Activated T-cell treated with anti-CD3 and anti-CD28 coated beads, Interleukin-2, amount 50 U/mL, for 48 hours (primary cell): ENCODE measurements around the gene STXBP5L.
"Not testable (repeated sequence)": the region's sequence is repeated elsewhere in the genome, so short reads cannot be mapped to it uniquely, and the experiment has no call there.

Experiments
- DNase-seq, 2 experiments: peaks; one replicate each; pipeline ENCODE4 v3.0.0-alpha.2; 2020

Gene STXBP5L

DNA sequence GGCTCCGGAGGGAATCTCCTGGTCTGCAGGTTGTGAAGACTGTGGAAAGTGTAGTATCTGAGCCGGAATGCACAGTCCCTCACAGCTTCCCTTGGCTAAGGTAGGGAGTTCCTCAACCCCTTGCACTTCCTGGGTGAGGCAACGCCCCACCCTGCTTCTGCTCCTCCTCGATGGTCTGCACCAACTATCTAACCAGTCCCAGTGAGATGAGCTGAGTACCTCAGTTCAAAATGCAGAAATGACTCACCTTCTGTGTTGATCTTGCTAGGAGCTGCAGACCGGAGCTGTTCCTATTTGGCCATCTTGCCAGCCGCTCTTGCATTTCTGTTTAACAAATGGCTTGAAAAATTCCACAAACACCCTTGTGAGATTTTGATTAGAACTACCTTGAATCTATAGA lies 156.1 kb downstream of the STXBP5L start:
- DNase-seq = no peak

DNA sequence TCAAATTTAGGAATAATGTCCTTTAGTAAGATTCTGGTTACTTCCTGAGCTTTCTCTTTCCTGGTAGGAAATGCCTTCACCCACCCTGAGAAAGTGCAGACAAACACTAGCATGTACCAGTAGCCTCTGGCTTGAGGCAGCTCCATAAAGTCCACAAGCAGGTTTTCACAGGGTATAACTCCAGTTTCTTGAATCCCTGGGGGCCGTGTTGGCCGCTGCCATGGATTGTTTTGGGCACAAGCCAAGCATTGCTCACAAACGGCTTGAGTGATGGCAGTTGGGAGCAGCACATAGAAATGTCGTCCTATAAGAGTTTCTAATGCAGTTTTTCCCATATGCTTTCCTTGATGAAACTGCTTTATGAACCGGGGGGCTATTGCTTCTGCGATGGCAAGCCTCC lies 164.1 kb downstream of the STXBP5L start:
- DNase-seq = no peak

- DNase-seq = no peak
These were observed 165.0 kb downstream of the STXBP5L start for GRCh38 chr3:121073011-121073410.

- no peak for DNase-seq
These were observed 167.2 kb downstream of the STXBP5L start for GRCh38 chr3:121075191-121075590.

DNA sequence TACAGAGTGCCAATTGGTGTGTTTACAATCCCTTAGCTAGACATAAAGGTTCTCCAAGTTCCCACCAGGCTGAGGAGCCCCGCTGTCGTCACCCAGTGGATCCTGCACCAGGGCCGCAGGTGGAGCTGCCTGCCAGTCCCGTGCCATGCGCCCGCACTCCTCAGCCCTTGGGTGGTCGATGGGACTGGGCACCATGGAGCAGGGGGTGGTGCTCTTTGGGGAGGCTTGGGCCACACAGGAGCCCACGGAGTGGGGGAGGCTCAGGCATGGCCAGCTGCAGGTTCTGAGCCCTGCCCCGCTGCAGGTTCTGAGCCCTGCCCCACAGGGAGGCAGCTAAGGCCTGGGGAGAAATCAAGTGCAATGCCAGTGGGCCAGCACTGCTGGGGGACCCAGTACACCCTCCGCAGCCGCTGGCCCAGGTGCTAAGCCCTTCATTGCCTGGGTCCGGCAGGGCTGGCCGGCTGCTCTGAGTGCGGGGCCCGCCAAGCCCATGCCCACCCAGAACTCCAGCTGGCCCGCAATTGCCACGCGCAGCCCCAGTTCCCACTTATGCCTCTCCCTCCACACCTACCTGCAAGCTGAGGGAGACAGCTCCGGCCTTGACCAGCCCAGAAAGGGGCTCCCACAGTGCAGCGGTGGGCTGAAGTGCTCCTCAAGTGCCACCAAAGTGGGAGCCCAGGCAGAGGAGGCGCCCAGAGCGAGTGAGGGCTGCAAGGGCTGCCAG lies 170.5 kb downstream of the STXBP5L start:
- not testable (repeated sequence) for DNase-seq

GRCh38 chr3:121096953-121097352 lies 188.9 kb downstream of the STXBP5L start:
- DNase-seq = no peak

DNA sequence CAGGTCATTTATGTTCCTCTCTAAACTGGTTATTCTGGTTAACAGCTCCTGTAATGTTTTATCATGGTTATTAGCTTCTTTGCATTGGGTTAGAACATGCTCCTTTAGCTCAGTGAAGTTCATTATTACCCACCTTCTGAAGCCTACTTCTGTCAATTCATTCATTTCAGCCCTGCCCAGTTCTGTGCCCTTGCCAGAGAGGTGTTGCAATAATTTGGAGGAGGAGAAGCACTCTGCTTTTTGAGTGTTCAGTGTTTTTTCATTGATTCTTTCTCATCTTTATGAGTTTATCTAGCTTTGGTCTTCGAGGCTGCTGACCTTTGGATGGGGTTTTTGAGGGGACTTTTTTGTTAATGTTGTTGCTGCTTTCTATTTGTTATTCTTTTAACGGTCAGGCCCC lies 203.1 kb downstream of the STXBP5L start:
- DNase-seq = not testable (repeated sequence)

GRCh38 chr3:121111914-121112612 lies 204.1 kb downstream of the STXBP5L start:
- DNase-seq = no peak

DNA sequence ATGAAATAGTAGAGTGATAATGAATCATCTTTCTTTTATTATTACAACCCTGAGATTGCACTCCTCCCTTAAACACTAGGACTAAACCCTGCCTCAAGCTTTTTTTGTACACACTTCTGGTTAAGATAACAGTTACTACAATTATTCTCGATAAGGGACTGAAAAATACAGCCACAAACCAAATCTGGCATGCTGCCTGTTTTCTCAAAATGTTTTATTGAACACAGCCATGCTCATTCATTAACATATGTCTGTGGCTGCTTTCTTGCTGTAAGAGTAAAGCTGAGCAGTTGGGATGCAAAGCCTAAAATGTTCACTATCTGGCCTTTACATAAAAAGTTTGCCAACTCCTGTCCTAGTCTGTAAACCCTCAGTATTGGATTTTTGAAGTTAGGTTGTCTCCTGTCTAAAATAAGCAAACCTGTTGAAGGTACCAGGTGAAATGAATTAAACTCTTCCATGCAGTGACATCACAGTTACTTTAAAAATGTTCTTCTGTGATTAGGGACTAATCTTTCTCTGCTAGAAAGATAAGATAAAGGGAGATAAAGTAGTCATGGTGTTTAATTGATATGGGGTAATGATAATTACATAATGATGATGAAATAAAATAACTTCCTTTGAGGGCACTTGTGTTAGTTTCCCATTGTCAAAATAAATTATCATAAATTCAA lies 218.2 kb downstream of the STXBP5L start:
- DNase-seq = no peak

GRCh38 chr3:121126707-121127035 lies 218.7 kb downstream of the STXBP5L start:
- DNase-seq = no peak

- no peak for DNase-seq
These were observed 244.6 kb downstream of the STXBP5L start for GRCh38 chr3:121152573-121152972.

- DNase-seq = no peak
These were observed 245.8 kb downstream of the STXBP5L start for GRCh38 chr3:121153851-121154250.

DNA sequence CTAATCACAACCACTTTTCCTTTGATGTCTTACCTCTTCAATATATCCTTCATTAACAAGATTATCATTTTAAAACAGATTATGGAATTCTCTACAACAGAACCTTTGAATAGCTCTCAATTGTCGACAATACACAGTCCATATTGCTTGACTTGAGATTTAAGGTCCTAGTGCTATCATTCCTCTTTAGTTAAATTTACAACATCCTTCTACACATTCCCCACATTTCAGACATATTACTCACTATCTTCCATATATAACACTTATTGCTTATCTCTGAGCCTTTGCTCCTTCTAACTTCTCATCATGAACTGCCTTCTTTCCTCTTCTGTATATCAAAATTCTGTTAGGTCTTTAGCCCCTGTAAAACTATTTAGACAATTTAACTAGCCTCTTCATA lies 247.0 kb downstream of the STXBP5L start:
- DNase-seq = no peak

GRCh38 chr3:121165397-121165837 lies 257.4 kb downstream of the STXBP5L start:
- DNase-seq = no peak

GRCh38 chr3:121167374-121168139 lies 259.6 kb downstream of the STXBP5L start:
- DNase-seq = no peak

- no peak for DNase-seq
These were observed 267.1 kb downstream of the STXBP5L start for GRCh38 chr3:121175083-121175482.

DNA sequence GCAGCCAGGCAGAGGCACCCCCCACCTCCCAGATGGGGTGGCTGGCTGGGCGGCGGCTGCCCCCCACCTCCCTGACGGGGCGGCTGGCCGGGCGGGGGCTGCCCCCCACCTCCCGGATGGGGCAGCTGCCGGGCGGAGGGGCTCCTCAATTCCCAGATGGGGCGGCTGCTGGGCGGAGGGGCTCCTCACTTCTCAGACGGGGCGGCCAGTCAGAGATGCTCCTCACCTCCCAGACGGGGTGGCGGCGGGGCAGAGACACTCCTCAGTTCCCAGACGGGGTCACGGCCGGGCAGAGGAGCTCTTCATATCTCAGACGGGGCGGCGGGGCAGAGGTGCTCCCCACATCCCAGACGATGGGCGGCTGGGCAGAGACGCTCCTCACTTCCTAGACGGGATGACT lies 282.6 kb downstream of the STXBP5L start:
- not testable (repeated sequence) for DNase-seq

- no peak for DNase-seq
These were observed 294.6 kb downstream of the STXBP5L start for GRCh38 chr3:121202573-121202972.

- no peak for DNase-seq
These were observed 315.1 kb downstream of the STXBP5L start for GRCh38 chr3:121223116-121223515.

DNA sequence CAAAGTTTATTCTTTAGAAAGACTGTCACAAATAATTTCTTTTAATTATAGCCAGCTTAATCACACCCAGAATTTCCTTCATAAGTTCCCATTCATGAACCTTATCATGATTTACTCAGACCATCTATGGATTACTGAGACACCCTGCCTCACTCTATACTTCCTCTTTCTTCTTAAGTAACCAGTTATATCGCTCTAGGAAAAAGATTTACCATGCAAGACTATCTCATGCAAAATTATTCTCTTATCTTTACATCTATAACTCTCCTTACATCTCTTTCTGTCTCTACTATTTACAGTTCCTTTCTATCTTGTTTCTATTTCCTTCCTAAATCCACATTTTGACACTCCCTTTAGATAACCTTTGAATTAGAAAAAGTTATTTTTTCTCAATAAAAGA lies 321.0 kb downstream of the STXBP5L start:
- DNase-seq = no peak

- not testable (repeated sequence) for DNase-seq
These were observed 322.2 kb downstream of the STXBP5L start for GRCh38 chr3:121230194-121230593.

DNA sequence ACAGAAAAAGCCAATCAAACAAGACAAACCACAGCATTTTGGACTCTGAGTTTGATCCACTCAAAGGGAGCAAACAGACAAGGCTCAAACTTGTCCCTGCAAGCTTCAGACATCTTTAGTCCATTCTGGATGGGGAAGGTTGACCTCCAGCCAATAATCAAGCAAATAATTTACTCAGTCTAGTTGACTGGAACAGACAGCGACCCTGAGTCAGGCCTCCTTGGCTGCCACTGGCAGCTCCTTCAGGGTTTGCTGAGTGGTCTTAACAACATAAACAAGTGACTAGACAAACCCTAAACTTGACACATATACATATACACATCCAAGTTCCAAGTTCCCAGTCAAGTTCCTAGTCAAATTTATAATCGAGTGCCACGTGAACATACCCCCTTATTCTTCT lies 323.9 kb downstream of the STXBP5L start:
- no peak for DNase-seq
